Measurements from ENCODE around the gene TCEANC2.

DNA sequence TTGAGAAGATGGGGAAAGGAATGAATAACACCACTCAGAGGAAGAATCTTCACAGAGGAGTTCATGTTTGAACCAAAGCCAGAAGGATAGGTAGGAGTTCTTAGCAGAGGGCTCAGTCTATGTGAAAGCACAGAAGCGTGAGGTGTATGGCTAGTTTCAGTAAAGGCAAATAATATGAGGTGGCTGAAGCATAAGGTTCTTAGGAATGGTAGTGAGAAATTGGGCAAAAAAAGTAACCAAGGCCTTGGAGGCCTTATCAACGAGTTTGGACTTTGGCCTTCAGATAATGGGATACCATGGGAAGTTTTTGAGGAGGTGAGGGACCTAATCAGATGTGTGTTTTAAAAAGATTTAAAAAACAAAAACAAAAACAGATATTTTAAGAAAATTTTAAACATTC, 47.1 kb downstream of the TCEANC2 start:
- TF ChIP-seq, protein P1, sequence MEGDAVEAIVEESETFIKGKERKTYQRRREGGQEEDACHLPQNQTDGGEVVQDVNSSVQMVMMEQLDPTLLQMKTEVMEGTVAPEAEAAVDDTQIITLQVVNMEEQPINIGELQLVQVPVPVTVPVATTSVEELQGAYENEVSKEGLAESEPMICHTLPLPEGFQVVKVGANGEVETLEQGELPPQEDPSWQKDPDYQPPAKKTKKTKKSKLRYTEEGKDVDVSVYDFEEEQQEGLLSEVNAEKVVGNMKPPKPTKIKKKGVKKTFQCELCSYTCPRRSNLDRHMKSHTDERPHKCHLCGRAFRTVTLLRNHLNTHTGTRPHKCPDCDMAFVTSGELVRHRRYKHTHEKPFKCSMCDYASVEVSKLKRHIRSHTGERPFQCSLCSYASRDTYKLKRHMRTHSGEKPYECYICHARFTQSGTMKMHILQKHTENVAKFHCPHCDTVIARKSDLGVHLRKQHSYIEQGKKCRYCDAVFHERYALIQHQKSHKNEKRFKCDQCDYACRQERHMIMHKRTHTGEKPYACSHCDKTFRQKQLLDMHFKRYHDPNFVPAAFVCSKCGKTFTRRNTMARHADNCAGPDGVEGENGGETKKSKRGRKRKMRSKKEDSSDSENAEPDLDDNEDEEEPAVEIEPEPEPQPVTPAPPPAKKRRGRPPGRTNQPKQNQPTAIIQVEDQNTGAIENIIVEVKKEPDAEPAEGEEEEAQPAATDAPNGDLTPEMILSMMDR (conservative IDR thresholded peaks at IDR 0.05; ENCODE audit: low read depth, low read length): no peak
- TF ChIP-seq EZH2 (IDR thresholded peaks at IDR 0.05; ENCODE audit: borderline replicate concordance, low read depth, low read length, poor library complexity, severe bottlenecking): no peak

Data from A673 (cell line).